ENCODE data around the gene NUS1. TPM values are rescaled to one million over a fixed set of nuclear protein-coding genes. Genes with fewer than 3 reads are reported as not detected.

The NUS1 gene
- total and polyA plus RNA-seq, 2 experiments from 2014 or later = 8.1 to 15.9 TPM

DNA sequence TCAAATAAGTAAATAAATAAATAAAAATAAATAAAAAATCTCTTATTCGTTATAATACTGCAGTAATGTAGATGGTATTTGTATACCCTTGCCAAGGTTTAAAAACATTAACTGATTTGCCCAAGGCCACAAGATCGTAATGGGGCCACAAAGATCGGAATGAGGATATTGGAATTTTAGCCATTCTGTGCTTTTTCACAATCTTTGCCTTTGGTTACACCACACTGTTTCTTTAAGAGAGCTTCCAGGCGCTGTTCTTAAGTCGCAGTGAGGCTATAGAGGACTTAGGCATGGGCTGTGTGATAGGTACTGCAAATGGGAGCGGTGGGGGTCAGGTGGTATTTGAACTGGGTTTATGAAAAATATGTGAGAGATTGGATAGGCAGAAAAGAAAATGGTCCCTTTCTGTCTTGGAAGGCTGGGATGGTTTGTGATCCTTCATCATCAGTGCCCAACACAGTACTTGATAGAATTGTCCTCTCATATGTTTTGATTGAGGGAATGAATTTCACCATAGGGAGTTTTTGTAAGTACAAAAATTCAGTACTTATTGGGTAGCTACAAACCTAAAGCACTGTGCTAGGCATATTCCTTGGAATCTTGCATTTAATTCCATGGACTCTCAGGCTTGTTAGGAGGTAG is 1.4 kb downstream of the NUS1 start:
- DNase-seq (ENCODE audit: low read depth in 1 of 2, low spot score in 1 of 2) = peak in 1 of 2 donors; percentile 17
- Histone ChIP-seq H3K9me3 (ENCODE audit: low read depth) (no peaks in the 10 kb centered on the region), H3K4me1 (ENCODE audit: low read depth) (peaks cover 5% of the 10 kb centered on the region), H3K27ac (no peak overlapping the region), H3K4me3 (peak overlapping the region; percentile 76), H3K27me3 (no peaks in the 10 kb centered on the region), H3K36me3 (no peaks in the 10 kb centered on the region)
- TF ChIP-seq, protein P1, sequence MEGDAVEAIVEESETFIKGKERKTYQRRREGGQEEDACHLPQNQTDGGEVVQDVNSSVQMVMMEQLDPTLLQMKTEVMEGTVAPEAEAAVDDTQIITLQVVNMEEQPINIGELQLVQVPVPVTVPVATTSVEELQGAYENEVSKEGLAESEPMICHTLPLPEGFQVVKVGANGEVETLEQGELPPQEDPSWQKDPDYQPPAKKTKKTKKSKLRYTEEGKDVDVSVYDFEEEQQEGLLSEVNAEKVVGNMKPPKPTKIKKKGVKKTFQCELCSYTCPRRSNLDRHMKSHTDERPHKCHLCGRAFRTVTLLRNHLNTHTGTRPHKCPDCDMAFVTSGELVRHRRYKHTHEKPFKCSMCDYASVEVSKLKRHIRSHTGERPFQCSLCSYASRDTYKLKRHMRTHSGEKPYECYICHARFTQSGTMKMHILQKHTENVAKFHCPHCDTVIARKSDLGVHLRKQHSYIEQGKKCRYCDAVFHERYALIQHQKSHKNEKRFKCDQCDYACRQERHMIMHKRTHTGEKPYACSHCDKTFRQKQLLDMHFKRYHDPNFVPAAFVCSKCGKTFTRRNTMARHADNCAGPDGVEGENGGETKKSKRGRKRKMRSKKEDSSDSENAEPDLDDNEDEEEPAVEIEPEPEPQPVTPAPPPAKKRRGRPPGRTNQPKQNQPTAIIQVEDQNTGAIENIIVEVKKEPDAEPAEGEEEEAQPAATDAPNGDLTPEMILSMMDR (IDR thresholded peaks at IDR 0.05; ENCODE audit: low read depth, low read length) = no peak

DNA sequence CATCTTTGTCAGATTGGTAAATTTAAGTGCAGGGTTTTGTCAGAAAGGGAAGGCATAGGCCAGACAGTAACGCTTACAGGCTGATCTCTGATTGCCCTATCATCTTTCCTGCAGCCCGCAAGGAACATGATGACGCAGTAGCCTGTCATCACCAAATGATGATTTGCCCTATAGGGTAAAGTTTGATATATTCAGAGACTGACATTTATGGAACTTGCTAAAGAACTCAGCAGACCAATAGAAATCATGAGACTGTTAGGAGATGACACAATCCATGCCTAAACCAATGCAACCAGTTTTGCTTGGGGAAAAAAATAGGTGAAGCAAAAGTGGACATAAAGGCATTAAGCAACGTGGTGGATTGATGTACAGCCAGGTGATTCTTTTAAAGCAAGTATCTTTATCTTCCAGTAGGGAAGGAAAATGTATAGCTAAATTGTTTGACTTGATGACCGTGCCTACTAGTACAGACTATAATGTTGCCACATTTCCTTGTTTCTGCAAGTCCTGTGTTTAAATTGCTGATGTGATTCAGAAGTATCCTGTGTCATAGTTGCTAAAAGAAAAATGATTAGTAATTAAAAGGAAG is 2.4 kb downstream of the NUS1 start:
- DNase-seq (ENCODE audit: low read depth in 1 of 2, low spot score in 1 of 2) = peak in 1 of 2 donors; percentile 80
- TF ChIP-seq, protein P1 (IDR thresholded peaks at IDR 0.05; ENCODE audit: low read depth, low read length) = no peak
- Histone ChIP-seq H3K9me3 (ENCODE audit: low read depth) (no peaks in the 10 kb centered on the region), H3K27ac (no peak overlapping the region), H3K4me3 (no peak overlapping the region), H3K36me3 (no peaks in the 10 kb centered on the region), H3K4me1 (ENCODE audit: low read depth) (peaks cover 5% of the 10 kb centered on the region), H3K27me3 (no peaks in the 10 kb centered on the region)

GRCh38 chr6:117681162-117681741 is 6.0 kb downstream of the NUS1 start:
- Histone ChIP-seq H3K27me3 (no peaks in the 10 kb centered on the region), H3K9me3 (ENCODE audit: low read depth) (no peaks in the 10 kb centered on the region), H3K36me3 (no peaks in the 10 kb centered on the region), H3K4me3 (no peak overlapping the region), H3K4me1 (ENCODE audit: low read depth) (peaks cover 10% of the 10 kb centered on the region), H3K27ac (no peak overlapping the region)
- peak in 1 of 2 donors; percentile 51 for DNase-seq (ENCODE audit: low read depth in 1 of 2, low spot score in 1 of 2)
- TF ChIP-seq, protein P1 (IDR thresholded peaks at IDR 0.05; ENCODE audit: low read depth, low read length) = no peak

- DNase-seq (ENCODE audit: low read depth in 1 of 2, low spot score in 1 of 2) = no peak
- peaks cover 5% of the 10 kb centered on the region for H3K4me1 ChIP-seq (ENCODE audit: low read depth)
- no peak overlapping the region for H3K4me3 ChIP-seq
- TF ChIP-seq, protein P1 (IDR thresholded peaks at IDR 0.05; ENCODE audit: low read depth, low read length) = no peak
- H3K27ac ChIP-seq = no peak overlapping the region
- no peaks in the 10 kb centered on the region for H3K36me3 ChIP-seq
- no peaks in the 10 kb centered on the region for H3K9me3 ChIP-seq (ENCODE audit: low read depth)
- no peaks in the 10 kb centered on the region for H3K27me3 ChIP-seq
Observed at GRCh38 chr6:117684749-117685148, 9.5 kb downstream of the NUS1 start.

DNA sequence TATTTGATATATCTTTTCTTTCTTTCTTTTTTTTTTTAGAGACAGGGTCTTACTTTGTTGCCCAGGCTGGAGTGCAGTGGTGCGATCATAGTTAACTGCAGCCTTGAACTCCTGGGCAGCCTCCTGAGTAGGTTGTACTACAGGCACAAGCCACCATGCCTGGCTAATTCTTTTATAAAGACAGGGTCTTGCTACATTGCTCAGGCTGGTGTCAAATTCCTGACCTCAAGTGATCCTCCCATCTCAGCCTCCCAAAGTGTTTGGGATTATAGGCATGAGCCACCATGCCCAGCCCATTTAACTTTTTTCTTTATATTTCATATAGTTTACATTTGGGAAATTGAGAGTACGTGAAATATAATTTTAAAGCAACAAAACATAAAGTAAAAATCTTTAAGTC is 10.1 kb downstream of the NUS1 start:
- H3K4me1 ChIP-seq (ENCODE audit: low read depth) = peaks cover 5% of the 10 kb centered on the region
- H3K27ac ChIP-seq = no peak overlapping the region
- no peaks in the 10 kb centered on the region for H3K27me3 ChIP-seq
- no peak for DNase-seq (ENCODE audit: low read depth in 1 of 2, low spot score in 1 of 2)
- TF ChIP-seq, protein P1 (IDR thresholded peaks at IDR 0.05; ENCODE audit: low read depth, low read length) = no peak
- H3K36me3 ChIP-seq = no peaks in the 10 kb centered on the region
- H3K9me3 ChIP-seq (ENCODE audit: low read depth) = no peaks in the 10 kb centered on the region
- H3K4me3 ChIP-seq = no peak overlapping the region

Data from cardiac muscle cell (in vitro differentiated cells and primary cell).